Hepatic stellate cell (primary cell): Measurements from ENCODE around the gene SHD.
A peak's percentile ranks its signal among the peaks of the same experiment; 100 is the strongest.
"Not testable (repeated sequence)": the region's sequence is repeated elsewhere in the genome, so short reads cannot be mapped to it uniquely, and the experiment has no call there.

ENCODE experiments used
- DNase-seq: peaks from one replicate; pipeline ENCODE4 v3.0.0; 2011; ENCODE audit warnings: low spot score

SHD gene

GRCh38 chr19:4327252-4327876, 48.3 kb downstream of the SHD start:
- DNase-seq: no peak

GRCh38 chr19:4327877-4328242, 48.8 kb downstream of the SHD start:
- no peak for DNase-seq

GRCh38 chr19:4328243-4328990, 49.4 kb downstream of the SHD start:
- DNase-seq: peak; percentile 88

GRCh38 chr19:4328991-4329681, 50.1 kb downstream of the SHD start:
- DNase-seq: not testable (repeated sequence)

- no peak for DNase-seq
Observed at GRCh38 chr19:4329858-4330257, 50.8 kb downstream of the SHD start.

- DNase-seq: no peak
Observed at GRCh38 chr19:4334929-4335570, 56.0 kb downstream of the SHD start.

GRCh38 chr19:4337906-4338440, 58.9 kb downstream of the SHD start:
- no peak for DNase-seq

GRCh38 chr19:4338441-4339355, 59.6 kb downstream of the SHD start, which contains the start of gene STAP2:
Gene STAP2, minus strand, starts transcription at chr19:4338827. Its CDS starts 74 bp downstream, at chr19:4338753.
- no peak for DNase-seq
